Endothelial cell (in vitro differentiated cells): ENCODE results near the gene TTC9. TPM values are rescaled to one million over a fixed set of nuclear protein-coding genes. Genes with fewer than 3 reads are reported as not detected.

Source experiments
- DNase-seq: peaks from one replicate; pipeline ENCODE4 v3.0.0; 2021; ENCODE audit warnings: low spot score
- H3K27ac Mint-ChIP-seq: one replicate; pipeline ENCODE4 v1.8.0; 2021; ENCODE audit warnings: mixed read lengths, inconsistent platforms; ENCODE audit not compliant: unreplicated experiment
- H3K27me3 Mint-ChIP-seq: one replicate; pipeline ENCODE4 v1.8.0; 2021; ENCODE audit warnings: mild to moderate bottlenecking, moderate library complexity, mixed read lengths, inconsistent platforms; ENCODE audit not compliant: unreplicated experiment
- H3K36me3 Mint-ChIP-seq: one replicate; pipeline ENCODE4 v1.8.0; 2021; ENCODE audit warnings: mild to moderate bottlenecking, low read depth, mixed read lengths, inconsistent platforms; ENCODE audit not compliant: unreplicated experiment
- H3K4me1 Mint-ChIP-seq: one replicate; pipeline ENCODE4 v1.8.0; 2021; ENCODE audit warnings: mild to moderate bottlenecking, mixed read lengths, inconsistent platforms; ENCODE audit not compliant: unreplicated experiment
- H3K4me3 Mint-ChIP-seq: one replicate; pipeline ENCODE4 v1.8.0; 2021; ENCODE audit warnings: mild to moderate bottlenecking, mixed read lengths, inconsistent platforms; ENCODE audit not compliant: unreplicated experiment
- H3K9me3 Mint-ChIP-seq: one replicate; pipeline ENCODE4 v1.8.0; 2021; ENCODE audit warnings: mixed read lengths, inconsistent platforms; ENCODE audit not compliant: unreplicated experiment
- CTCF ChIP-seq: fragments of 200-600 bp; sonication (generic); IDR thresholded peaks from one replicate; pipeline ENCODE4 v1.5.0; 2021; ENCODE audit warnings: antibody characterized with exemption; ENCODE audit not compliant: unreplicated experiment
- long read RNA-seq: library from polyadenylated mRNA; unstranded; transcript quantifications from one replicate; pipeline ENCODE4 v2.0.0, GENCODE V29; 2020; ENCODE audit not compliant: unreplicated experiment
- total RNA-seq: library from RNA; stranded (reverse); fragmentation: NEBNext Ultra II Directional; extraction: Animal tissue kit (Norgen Biotek cat#: 25700); gene quantifications from one replicate; pipeline ENCODE4 v1.2.1, GENCODE V29; 2021; ENCODE audit not compliant: unreplicated experiment

Gene TTC9
- total RNA-seq: 16.9 TPM
- long read RNA-seq: 0 reads

- H3K4me1 Mint-ChIP-seq: peaks cover 44% of the 10 kb centered on the region
- peak within 1 kb of the TSS; percentile 98 for H3K4me3 Mint-ChIP-seq
- no peaks in the 10 kb centered on the region for H3K9me3 Mint-ChIP-seq
- peaks cover 10% of the 10 kb centered on the region for H3K27me3 Mint-ChIP-seq
- peak; percentile 49 for DNase-seq
- TF ChIP-seq CTCF: no peak
- H3K27ac Mint-ChIP-seq: peak within 1 kb of the TSS; percentile 74
- peaks cover 5% of the 10 kb centered on the region for H3K36me3 Mint-ChIP-seq
Measured at GRCh38 chr14:70641548-70642302, at the start of gene TTC9. TSS of gene TTC9 (plus strand) at chr14:70641916. CDS start at chr14:70642130, 214 bp downstream.

DNA sequence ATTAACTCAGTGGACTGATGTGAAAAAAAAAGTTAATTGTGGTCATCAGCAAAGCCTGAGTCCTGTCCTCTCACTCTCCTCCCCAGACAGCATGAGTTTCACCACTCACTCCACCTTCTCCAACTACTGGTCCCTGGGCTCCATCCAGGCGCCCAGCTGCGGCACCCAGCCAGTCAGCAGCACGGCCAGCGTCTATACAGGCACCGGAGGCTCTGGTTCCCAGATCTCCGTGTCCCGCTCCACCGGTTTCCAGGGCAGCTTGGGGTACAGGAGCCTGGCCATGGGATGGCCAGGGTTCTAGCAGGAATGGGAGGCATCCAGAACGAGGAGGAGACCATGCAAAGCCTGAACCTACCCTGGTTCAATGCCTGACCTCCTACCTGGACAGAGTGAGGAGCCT lies 47.3 kb upstream of the TTC9 start:
- Mint-ChIP-seq H3K4me3 (no peak overlapping the region), H3K27me3 (no peaks in the 10 kb centered on the region), H3K27ac (no peak overlapping the region), H3K9me3 (no peaks in the 10 kb centered on the region), H3K36me3 (peaks cover 16% of the 10 kb centered on the region), H3K4me1 (peaks cover 5% of the 10 kb centered on the region)
- TF ChIP-seq CTCF: no peak
- no peak for DNase-seq

DNA sequence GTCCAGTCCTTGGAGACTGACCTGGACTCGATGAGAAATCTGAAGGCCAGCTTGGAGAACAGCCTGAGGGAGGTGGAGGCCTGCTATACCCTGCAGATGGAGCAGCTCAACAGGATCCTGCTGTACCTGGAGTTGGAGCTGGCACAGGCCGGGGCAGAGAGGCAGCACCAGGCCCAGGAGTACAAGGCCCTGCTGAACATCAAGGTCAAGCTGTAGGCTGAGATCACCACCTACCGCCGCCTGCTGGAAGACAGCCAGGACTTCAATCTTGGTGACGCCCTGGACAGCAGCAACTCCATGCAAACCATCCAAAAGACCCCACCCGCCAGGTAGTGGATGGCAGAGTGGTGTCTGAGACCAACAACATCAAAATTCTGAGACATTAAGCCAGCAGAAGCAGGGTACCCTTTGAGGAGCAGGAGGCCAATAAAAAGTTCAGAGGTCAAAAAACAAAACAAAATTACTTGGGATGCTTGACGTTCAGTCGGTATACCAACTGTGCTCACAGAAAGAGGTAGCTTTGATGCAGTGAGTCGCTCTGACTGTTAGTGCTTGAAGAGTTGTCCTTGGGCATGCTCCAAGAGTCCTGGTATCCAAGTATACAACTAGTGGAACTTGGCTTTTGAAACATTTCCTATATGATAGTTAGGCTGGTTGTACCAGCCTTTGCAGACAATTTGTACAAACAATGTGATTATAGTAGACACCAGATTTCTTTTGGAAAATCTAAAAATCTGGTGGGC lies 46.1 kb upstream of the TTC9 start:
- Mint-ChIP-seq H3K4me1 (peaks cover 14% of the 10 kb centered on the region), H3K9me3 (no peaks in the 10 kb centered on the region), H3K27ac (no peak overlapping the region), H3K4me3 (no peak overlapping the region), H3K27me3 (no peaks in the 10 kb centered on the region), H3K36me3 (peaks cover 16% of the 10 kb centered on the region)
- DNase-seq: no peak
- no peak for TF ChIP-seq CTCF

DNA sequence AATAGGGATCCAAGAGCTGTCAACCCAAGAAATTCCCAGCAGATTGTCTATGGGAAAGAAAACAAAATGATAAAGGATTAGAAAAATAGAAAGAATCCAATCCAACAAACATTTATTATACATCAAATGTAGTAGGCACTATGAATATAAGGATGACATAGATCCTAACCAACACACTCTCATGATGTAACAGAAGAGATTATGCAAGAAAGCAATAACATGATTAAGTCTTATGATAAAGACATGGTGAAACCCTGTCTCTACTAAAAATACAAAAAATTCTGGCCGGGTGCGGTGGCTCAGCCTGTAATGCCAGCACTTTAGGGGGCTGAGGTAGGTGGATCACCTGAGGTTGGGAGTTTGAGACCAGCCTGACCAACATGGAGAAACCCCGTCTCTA lies 44.0 kb upstream of the TTC9 start:
- Mint-ChIP-seq H3K4me3 (no peak overlapping the region), H3K9me3 (no peaks in the 10 kb centered on the region), H3K27me3 (no peaks in the 10 kb centered on the region), H3K4me1 (peaks cover 14% of the 10 kb centered on the region), H3K36me3 (peaks cover 16% of the 10 kb centered on the region), H3K27ac (no peak overlapping the region)
- TF ChIP-seq CTCF: no peak
- DNase-seq: no peak

GRCh38 chr14:70599345-70599744 lies 42.4 kb upstream of the TTC9 start:
- no peak for TF ChIP-seq CTCF
- Mint-ChIP-seq H3K36me3 (peaks cover 9% of the 10 kb centered on the region), H3K9me3 (no peaks in the 10 kb centered on the region), H3K4me3 (peak overlapping the region; percentile 99), H3K27me3 (no peaks in the 10 kb centered on the region), H3K27ac (peak overlapping the region; percentile 32), H3K4me1 (peaks cover 14% of the 10 kb centered on the region)
- DNase-seq: no peak
